Measurements from ENCODE around the gene RHOG. TPM values are rescaled to one million over a fixed set of nuclear protein-coding genes. Genes with fewer than 3 reads are reported as not detected.
"Not testable (repeated sequence)": the region's sequence is repeated elsewhere in the genome, so short reads cannot be mapped to it uniquely, and the experiment has no call there.

RHOG gene
- polyA plus RNA-seq, 1 experiment: 96.8 TPM

GRCh38 chr11:3817181-3817800, 23.5 kb downstream of the RHOG start:
- ChIA-PET CTCF (interaction anchor here (0.6 to 4.3 kb wide), 3 partner anchors 9 to 14 kb away, joined by 3 to 30 read pairs (median 3); partner anchors contain the start of gene PGAP2), POLR2A (no interaction called here)
- H3K4me3 ChIP-seq (ENCODE audit: low read depth, low read length): no peak overlapping the region
- no peaks in the 10 kb centered on the region for H3K27me3 ChIP-seq (ENCODE audit: control insufficient read depth, insufficient read depth, low read length)
- TF ChIP-seq CTCF (IDR thresholded peaks at IDR 0.05; ENCODE audit: insufficient read depth, low read depth, low read length): no peak
- no peak for DNase-seq (ENCODE audit: low read depth)
- no peaks in the 10 kb centered on the region for H3K36me3 ChIP-seq (ENCODE audit: control insufficient read depth, insufficient read depth, low read length)

DNA sequence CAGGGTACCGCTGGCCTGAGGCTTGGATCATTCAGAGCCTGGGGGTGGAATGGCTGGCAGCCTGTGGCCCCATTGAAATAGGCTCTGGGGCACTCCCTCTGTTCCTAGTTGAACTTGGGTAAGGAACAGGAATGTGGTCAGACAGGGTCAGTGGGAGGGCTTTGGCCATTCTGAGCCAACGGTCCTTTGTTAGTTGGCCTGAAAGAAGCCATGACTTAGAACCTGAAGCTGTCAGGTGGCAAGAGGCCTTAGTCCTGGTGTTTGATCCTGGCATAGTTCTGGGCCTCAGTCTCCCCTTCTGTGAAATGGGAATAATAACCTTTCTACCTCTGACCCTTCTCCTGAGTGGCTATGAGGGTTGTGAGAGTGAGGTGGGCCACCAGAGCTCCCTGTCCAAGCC, 24.1 kb downstream of the RHOG start:
- Histone ChIP-seq H3K36me3 (ENCODE audit: control insufficient read depth, insufficient read depth, low read length) (no peaks in the 10 kb centered on the region), H3K27me3 (ENCODE audit: control insufficient read depth, insufficient read depth, low read length) (no peaks in the 10 kb centered on the region), H3K4me3 (ENCODE audit: low read depth, low read length) (no peak overlapping the region)
- POLR2A ChIA-PET: no interaction called here
- CTCF ChIA-PET: interaction anchor here (1.1 kb wide), 1 partner anchor 15 kb away, joined by 3 read pairs; no protein-coding TSS in a partner anchor
- no peak for DNase-seq (ENCODE audit: low read depth)
- TF ChIP-seq CTCF (IDR thresholded peaks at IDR 0.05; ENCODE audit: insufficient read depth, low read depth, low read length): no peak

DNA sequence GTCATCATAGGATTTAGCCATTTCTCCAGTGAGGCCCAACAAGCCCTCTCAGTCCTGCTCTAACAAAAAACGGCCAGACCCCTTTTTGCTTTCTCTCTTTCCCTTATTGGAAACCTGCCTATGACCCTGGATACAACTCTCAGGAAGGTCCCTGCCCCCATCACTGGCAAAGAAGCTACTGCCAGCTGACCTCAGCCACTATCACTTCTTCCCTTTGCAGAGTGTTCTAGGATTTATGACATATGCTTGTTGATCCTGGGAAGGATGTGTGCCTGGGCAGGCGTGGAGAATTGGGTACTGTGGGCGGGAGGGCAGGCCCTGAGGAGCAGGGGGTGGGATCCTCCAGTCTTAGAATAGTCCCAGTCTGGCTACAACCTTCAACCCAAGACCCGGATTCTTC, 24.9 kb downstream of the RHOG start:
- no peaks in the 10 kb centered on the region for H3K36me3 ChIP-seq (ENCODE audit: control insufficient read depth, insufficient read depth, low read length)
- TF ChIP-seq CTCF (IDR thresholded peaks at IDR 0.05; ENCODE audit: insufficient read depth, low read depth, low read length): no peak
- no peaks in the 10 kb centered on the region for H3K27me3 ChIP-seq (ENCODE audit: control insufficient read depth, insufficient read depth, low read length)
- ChIA-PET CTCF (no interaction called here), POLR2A (no interaction called here)
- no peak overlapping the region for H3K4me3 ChIP-seq (ENCODE audit: low read depth, low read length)
- no peak for DNase-seq (ENCODE audit: low read depth)

DNA sequence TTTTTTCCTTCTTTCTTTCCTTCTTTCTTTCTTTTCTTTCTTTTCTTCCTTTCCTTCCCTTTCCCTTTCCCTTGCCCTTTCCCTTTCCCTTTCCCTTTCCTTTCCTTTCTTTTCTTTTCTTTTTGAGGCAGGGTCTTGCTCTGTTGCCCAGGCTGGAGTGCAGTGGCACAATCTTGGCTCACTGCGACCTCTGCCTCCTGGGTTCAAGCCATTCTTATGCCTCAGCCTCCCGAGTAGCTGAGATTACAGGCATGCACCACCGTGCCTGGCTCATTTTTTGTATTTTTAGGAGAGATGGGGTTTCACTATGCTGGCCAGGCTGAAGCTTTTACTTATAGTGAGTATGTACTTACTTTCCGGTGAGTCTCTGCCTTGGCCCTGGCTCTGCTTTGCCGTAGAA, 25.9 kb downstream of the RHOG start:
- CTCF ChIA-PET: interaction anchor here (0.7 kb wide), 1 partner anchor 212 kb away, joined by 3 read pairs; no protein-coding TSS in a partner anchor
- H3K36me3 ChIP-seq (ENCODE audit: control insufficient read depth, insufficient read depth, low read length); POLR2A ChIA-PET; DNase-seq (ENCODE audit: low read depth); H3K4me3 ChIP-seq (ENCODE audit: low read depth, low read length); H3K27me3 ChIP-seq (ENCODE audit: control insufficient read depth, insufficient read depth, low read length): not testable (repeated sequence)

DNA sequence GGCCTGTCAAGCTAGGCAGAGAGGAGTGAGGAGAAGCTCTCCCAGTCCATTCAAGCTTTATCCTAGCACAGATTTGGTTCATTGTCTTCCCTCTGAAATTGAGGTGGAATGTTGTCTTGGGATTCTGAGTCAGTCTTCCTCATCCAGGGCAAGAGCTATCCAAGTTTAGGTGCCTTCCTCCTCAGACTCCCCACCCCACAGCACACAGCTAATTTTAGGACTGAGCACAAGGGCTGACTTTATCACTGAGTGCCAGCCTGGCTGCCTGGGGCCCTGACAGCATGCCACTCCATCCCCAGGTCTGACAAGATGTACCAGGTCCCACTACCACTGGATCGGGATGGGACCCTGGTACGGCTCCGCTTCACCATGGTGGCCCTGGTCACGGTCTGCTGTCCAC, 29.8 kb downstream of the RHOG start:
- TF ChIP-seq CTCF (IDR thresholded peaks at IDR 0.05; ENCODE audit: insufficient read depth, low read depth, low read length): no peak
- no peak for DNase-seq (ENCODE audit: low read depth)
- Histone ChIP-seq H3K27me3 (ENCODE audit: control insufficient read depth, insufficient read depth, low read length) (no peaks in the 10 kb centered on the region), H3K4me3 (ENCODE audit: low read depth, low read length) (no peak overlapping the region), H3K36me3 (ENCODE audit: control insufficient read depth, insufficient read depth, low read length) (no peaks in the 10 kb centered on the region)
- POLR2A ChIA-PET: no interaction called here
- CTCF ChIA-PET: interaction anchor here (0.7 to 4.0 kb wide), 6 partner anchors 9 to 201 kb away, joined by 3 to 24 read pairs (median 4); partner anchors contain the start of gene NUP98

DNA sequence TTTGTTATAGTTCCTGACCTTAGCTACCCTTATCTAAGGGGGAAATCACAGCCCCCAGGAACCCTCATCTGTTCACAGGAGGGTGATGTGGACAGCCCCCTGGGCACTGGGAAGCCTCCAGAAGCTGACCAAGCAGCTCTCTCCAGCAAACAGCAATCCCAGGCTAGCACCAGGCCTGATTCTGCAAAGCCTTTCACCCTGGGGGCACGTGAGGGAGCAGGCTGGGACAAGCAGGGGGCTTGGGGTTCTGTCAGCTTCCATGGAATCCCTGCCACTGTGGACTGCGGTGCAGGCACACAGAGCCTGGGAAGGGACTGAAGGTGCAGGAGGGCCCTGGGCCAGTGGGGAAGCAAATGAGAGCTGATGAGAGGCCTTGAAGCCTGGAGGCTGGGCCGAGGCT, 30.3 kb downstream of the RHOG start:
- CTCF ChIA-PET: interaction anchor here (1.1 to 4.0 kb wide), 6 partner anchors 9 to 201 kb away, joined by 3 to 24 read pairs (median 6); partner anchors contain the start of gene NUP98
- Histone ChIP-seq H3K27me3 (ENCODE audit: control insufficient read depth, insufficient read depth, low read length) (no peaks in the 10 kb centered on the region), H3K36me3 (ENCODE audit: control insufficient read depth, insufficient read depth, low read length) (no peaks in the 10 kb centered on the region), H3K4me3 (ENCODE audit: low read depth, low read length) (no peak overlapping the region)
- TF ChIP-seq CTCF (IDR thresholded peaks at IDR 0.05; ENCODE audit: insufficient read depth, low read depth, low read length): no peak
- no peak for DNase-seq (ENCODE audit: low read depth)
- POLR2A ChIA-PET: no interaction called here

Data from BJ (cell line).